K562 (cell line): ENCODE results near the gene ODC1. TPM values are rescaled to one million over a fixed set of nuclear protein-coding genes. Genes with fewer than 3 reads are reported as not detected.

ENCODE experiments used
- BRF2 ChIP-seq: IDR thresholded peaks from 3 replicates; pipeline ENCODE4 v1.6.1; 2011; ENCODE audit warnings: borderline replicate concordance, mild to moderate bottlenecking; ENCODE audit not compliant: insufficient read length, insufficient read depth
- CTBP1 ChIP-seq: fragments of 450-650 bp; IDR thresholded peaks from 2 replicates; pipeline ENCODE4 v1.6.1; 2016; ENCODE audit warnings: borderline replicate concordance
- FOS ChIP-seq: IDR thresholded peaks from 3 replicates; pipeline ENCODE4 v1.6.1; 2011; ENCODE audit not compliant: insufficient read length; ENCODE audit errors: extremely low read depth
- HDAC1 ChIP-seq, 2 experiments: fragments of 450-650 bp; IDR thresholded peaks; 2 replicates each; pipeline ENCODE4 v1.6.1; 2016 to 2017; ENCODE audit warnings: inconsistent platforms in 1 of 2, mild to moderate bottlenecking in 1 of 2, moderate library complexity in 1 of 2
- MTA1 ChIP-seq: fragments of 450-650 bp; IDR thresholded peaks from 2 replicates; pipeline ENCODE4 v1.6.1; 2017; ENCODE audit warnings: borderline replicate concordance
- MYC ChIP-seq, 2 experiments: fragments of 250-450 bp in 1 of 2; sonication (Bioruptor Pico) in 1 of 2; IDR thresholded peaks; 2 replicates each; pipeline versions ENCODE4 v1.5.1 to v1.6.1; 2012 to 2021; ENCODE audit warnings: low read depth in 2 of 2, borderline replicate concordance in 1 of 2, improper control_type of control experiment in 1 of 2, low read length in 1 of 2, mild to moderate bottlenecking in 1 of 2, moderate library complexity in 1 of 2
- NFE2L1 ChIP-seq: fragments of 450-650 bp; IDR thresholded peaks from 2 replicates; pipeline ENCODE4 v1.6.1; 2016; ENCODE audit warnings: missing genetic modification characterization, low read depth, mild to moderate bottlenecking, missing compliant biosample characterization, moderate library complexity, borderline replicate concordance
- PTBP1 ChIP-seq: fragments of 200-400 bp; formaldehyde crosslinking; IDR thresholded peaks from 2 replicates; pipeline ENCODE4 v1.6.1; 2017; ENCODE audit warnings: low read depth, low read length
- SMARCA4 ChIP-seq: fragments of 450-650 bp; IDR thresholded peaks from 2 replicates; pipeline ENCODE4 v1.6.1; 2016
- THRB ChIP-seq: fragments of 450-650 bp; formaldehyde crosslinking; conservative IDR thresholded peaks from 2 replicates; pipeline ENCODE4 v1.4.0; 2022; ENCODE audit warnings: mild to moderate bottlenecking, missing genetic modification characterization
- TOE1 ChIP-seq, 2 experiments: fragments of 450-650 bp in 1 of 2; sonication (generic) in 1 of 2; formaldehyde crosslinking in 1 of 2; IDR thresholded peaks; 2 replicates each; pipeline versions ENCODE4 v1.7.1 to v1.8.0; 2016 to 2022; ENCODE audit warnings: borderline replicate concordance in 2 of 2, mild to moderate bottlenecking in 2 of 2, antibody characterized with exemption in 1 of 2, inconsistent platforms in 1 of 2, low read depth in 1 of 2, missing genetic modification reagents in 1 of 2, moderate library complexity in 1 of 2
- USF1 ChIP-seq: sonication (generic); formaldehyde crosslinking; IDR thresholded peaks from 2 replicates; pipeline ENCODE4 v1.9.0; 2022; ENCODE audit warnings: mild to moderate bottlenecking, missing genetic modification reagents
- ZNF830 ChIP-seq: fragments of 250-450 bp; sonication (Bioruptor Pico); IDR thresholded peaks from 2 replicates; pipeline ENCODE4 v1.5.0; 2021; ENCODE audit warnings: mild to moderate bottlenecking
- polyA plus RNA-seq, 8 experiments: library from polyadenylated mRNA; depleted of rRNA in 4 of 8; stranded (reverse) in 5 of 8; unstranded in 3 of 8; fragments of >200 nt; fragmentation: Nextera tagmentation in 2 of 8; fragmentation: Illumina TruSeq in 1 of 8; extraction: Ambion mirVana in 2 of 8; extraction: Trizol in 1 of 8; gene quantifications; 2 replicates each; pipeline versions ENCODE4 v1.2.1 to v1.2.3, GENCODE V29; 2011 to 2014; ENCODE audit warnings: inconsistent platforms in 1 of 8, missing spikeins in 1 of 8
- total RNA-seq, 7 experiments: library from RNA; depleted of rRNA in 6 of 7; stranded (reverse); fragments of >200 nt in 6 of 7; fragmentation: Illumina TruSeq in 2 of 7; extraction: Trizol in 2 of 7; gene quantifications; 2 replicates each; pipeline versions ENCODE4 v1.2.1 to v1.2.3, GENCODE V29; 2011 to 2021; ENCODE audit warnings: low replicate concordance in 1 of 7
- TF ChIP-seq, protein P1 (sequence below): conservative IDR thresholded peaks from 2 replicates; pipeline ENCODE4 v1.6.1; 2011; ENCODE audit warnings: low read depth, mild to moderate bottlenecking, low read length; ENCODE audit not compliant: control insufficient read depth
- TF ChIP-seq, protein P2 (sequence below): fragments of 450-650 bp; formaldehyde crosslinking; IDR thresholded peaks from 2 replicates; pipeline ENCODE4 v1.4.0; 2020; ENCODE audit warnings: mild to moderate bottlenecking, moderate library complexity
- TF ChIP-seq, protein P3 (sequence below): sonication (generic); formaldehyde crosslinking; IDR thresholded peaks from 2 replicates; pipeline ENCODE4 v1.5.0; 2020; ENCODE audit warnings: missing genetic modification reagents

ODC1 gene
- total and polyA plus RNA-seq, 9 of the 15 experiments (the other 6 are each of a cell fraction or from before 2014, with no cell fraction given): 142 to 563 (median 457) TPM

GRCh38 chr2:10408649-10409579, 39.2 kb downstream of the ODC1 start (continued):
- TF ChIP-seq BRF2 (no peak), TOE1 (IDR thresholded peaks at IDR 0.05; ENCODE audit: borderline replicate concordance) (no peak), TOE1 (CRISPR knock-in tag; IDR thresholded peaks at IDR 0.05; ENCODE audit: borderline replicate concordance, low read depth) (no peak), NFE2L1 (0 out of 2 replicates have a peak, but pooled peaks have one; percentile 9), PTBP1 (no peak), MTA1 (no peak), THRB (CRISPR knock-in tag) (no peak), FOS (no peak), HDAC1 (IDR thresholded peaks at IDR 0.05) (0 out of 4 replicates have a peak, but pooled peaks of 1 of the 2 experiments have one; percentile 23), ZNF830 (no peak), USF1 (CRISPR knock-in tag) (peak; percentile 54; the same call in 1 of the 2 replicates), MYC (IDR thresholded peaks at IDR 0.05; ENCODE audit: low read depth, low read length) (peak; percentile 81), MYC (CRISPR knock-in tag; IDR thresholded peaks at IDR 0.05; ENCODE audit: borderline replicate concordance, low read depth) (no peak), CTBP1 (peak; percentile 89), SMARCA4 (peak; percentile 44; the same call in 1 of the 2 replicates)
- TF ChIP-seq, protein P1, sequence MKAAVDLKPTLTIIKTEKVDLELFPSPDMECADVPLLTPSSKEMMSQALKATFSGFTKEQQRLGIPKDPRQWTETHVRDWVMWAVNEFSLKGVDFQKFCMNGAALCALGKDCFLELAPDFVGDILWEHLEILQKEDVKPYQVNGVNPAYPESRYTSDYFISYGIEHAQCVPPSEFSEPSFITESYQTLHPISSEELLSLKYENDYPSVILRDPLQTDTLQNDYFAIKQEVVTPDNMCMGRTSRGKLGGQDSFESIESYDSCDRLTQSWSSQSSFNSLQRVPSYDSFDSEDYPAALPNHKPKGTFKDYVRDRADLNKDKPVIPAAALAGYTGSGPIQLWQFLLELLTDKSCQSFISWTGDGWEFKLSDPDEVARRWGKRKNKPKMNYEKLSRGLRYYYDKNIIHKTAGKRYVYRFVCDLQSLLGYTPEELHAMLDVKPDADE: 0 out of 2 replicates have a peak, but pooled peaks have one; percentile 22
- TF ChIP-seq, protein P2, sequence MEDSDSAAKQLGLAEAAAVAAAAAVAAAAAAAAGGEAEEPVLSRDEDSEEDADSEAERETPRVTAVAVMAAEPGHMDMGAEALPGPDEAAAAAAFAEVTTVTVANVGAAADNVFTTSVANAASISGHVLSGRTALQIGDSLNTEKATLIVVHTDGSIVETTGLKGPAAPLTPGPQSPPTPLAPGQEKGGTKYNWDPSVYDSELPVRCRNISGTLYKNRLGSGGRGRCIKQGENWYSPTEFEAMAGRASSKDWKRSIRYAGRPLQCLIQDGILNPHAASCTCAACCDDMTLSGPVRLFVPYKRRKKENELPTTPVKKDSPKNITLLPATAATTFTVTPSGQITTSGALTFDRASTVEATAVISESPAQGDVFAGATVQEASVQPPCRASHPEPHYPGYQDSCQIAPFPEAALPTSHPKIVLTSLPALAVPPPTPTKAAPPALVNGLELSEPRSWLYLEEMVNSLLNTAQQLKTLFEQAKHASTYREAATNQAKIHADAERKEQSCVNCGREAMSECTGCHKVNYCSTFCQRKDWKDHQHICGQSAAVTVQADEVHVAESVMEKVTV (CRISPR knock-in tag): peak; percentile 92
- TF ChIP-seq, protein P3, sequence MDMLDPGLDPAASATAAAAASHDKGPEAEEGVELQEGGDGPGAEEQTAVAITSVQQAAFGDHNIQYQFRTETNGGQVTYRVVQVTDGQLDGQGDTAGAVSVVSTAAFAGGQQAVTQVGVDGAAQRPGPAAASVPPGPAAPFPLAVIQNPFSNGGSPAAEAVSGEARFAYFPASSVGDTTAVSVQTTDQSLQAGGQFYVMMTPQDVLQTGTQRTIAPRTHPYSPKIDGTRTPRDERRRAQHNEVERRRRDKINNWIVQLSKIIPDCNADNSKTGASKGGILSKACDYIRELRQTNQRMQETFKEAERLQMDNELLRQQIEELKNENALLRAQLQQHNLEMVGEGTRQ: peak; percentile 2; the same call in 1 of the 2 replicates
